ENCODE results near the gene ANO9. TPM values are rescaled to one million over a fixed set of nuclear protein-coding genes. Genes with fewer than 3 reads are reported as not detected.
"Not testable (repeated sequence)": the region's sequence is repeated elsewhere in the genome, so short reads cannot be mapped to it uniquely, and the experiment has no call there.

The ANO9 gene
- total and polyA plus RNA-seq, 5 experiments from 2014 or later = 4.8 to 78.6 (median 8.6) TPM

- Mint-ChIP-seq H3K4me3 (peak overlapping the region in 1 of 10 donors; percentile 15), H3K27me3 (no peaks in the 10 kb centered on the region), H3K27ac (peak overlapping the region in 1 of 10 donors; percentile 79), H3K36me3 (no peaks in the 10 kb centered on the region), H3K4me1 (peaks cover 11 to 40% (median 27%) of the 10 kb centered on the region in 4 donors), H3K9me3 (no peaks in the 10 kb centered on the region)
- POLR2A ChIA-PET = interaction anchor here (1.4 kb wide), 1 partner anchor 21 kb away, joined by 5 read pairs; no protein-coding TSS in a partner anchor
- DNase-seq (peak in 1 of 10 donors; percentile 2), ATAC-seq (no peak)
Observed at GRCh38 chr11:437228-437870, 4.5 kb downstream of the ANO9 start.

DNA sequence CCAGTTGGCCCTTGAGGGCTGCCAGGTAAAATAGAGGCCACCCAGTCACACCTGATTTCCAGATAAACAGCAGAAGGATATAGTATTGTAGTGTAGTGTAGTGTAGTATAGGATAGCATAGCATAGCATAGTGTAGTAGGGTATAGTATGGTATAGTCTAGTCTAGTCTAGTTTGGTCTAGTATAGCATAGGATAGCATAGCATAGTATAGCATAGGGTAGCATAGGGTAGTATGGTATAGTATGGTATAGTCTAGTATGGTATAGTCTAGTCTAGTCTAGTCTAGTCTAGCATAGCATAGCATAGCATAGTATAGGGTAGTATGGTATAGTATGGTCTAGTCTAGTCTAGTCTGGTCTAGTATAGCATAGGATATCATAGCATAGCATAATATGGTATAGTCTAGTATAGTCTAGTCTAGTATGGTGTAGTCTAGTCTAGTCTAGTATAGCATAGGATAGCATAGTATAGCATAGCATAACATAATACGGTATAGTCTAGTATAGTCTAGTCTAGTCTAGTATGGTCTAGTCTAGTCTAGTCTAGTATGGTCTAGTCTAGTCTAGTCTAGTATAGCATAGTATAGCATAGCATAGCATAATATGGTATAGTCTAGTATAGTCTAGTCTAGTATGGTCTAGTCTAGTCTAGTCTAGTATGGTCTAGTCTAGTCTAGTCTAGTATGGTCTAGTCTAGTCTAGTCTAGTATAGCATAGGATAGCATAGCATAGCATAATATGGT, 6.6 kb downstream of the ANO9 start:
- H3K4me3 Mint-ChIP-seq, POLR2A ChIA-PET, H3K27me3 Mint-ChIP-seq, H3K9me3 Mint-ChIP-seq, DNase-seq, H3K36me3 Mint-ChIP-seq, ATAC-seq: not testable (repeated sequence)
- peak overlapping the region in 1 of 10 donors; percentile 66 for H3K27ac Mint-ChIP-seq
- peaks cover 6 to 29% (median 17%) of the 10 kb centered on the region in 4 donors for H3K4me1 Mint-ChIP-seq

DNA sequence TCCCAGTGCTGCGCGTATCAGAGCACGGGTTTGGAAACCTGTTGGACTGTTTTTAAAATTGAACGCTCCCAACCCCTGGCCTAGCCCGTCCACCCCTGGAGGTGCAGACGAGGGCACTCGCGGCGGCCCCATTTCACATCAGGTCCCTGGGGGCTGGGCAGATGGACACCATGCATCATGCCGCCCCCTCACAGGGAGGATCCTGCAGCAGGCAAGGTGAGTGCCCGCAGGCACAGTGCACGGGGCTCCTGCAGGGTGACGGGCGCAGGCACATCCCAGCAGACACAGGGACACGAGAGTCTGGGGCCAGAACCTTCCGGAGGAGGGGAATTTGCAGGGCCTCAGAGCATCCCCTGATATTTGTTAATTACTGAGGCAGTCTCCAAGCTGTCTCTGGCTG, 7.3 kb downstream of the ANO9 start:
- no peak overlapping the region for H3K27ac Mint-ChIP-seq
- H3K4me1 Mint-ChIP-seq = peaks cover 6 to 23% (median 10%) of the 10 kb centered on the region in 4 donors
- no peaks in the 10 kb centered on the region for H3K9me3 Mint-ChIP-seq
- no peak overlapping the region for H3K4me3 Mint-ChIP-seq
- POLR2A ChIA-PET = no interaction called here
- no peaks in the 10 kb centered on the region for H3K27me3 Mint-ChIP-seq
- H3K36me3 Mint-ChIP-seq = no peaks in the 10 kb centered on the region
- ATAC-seq (no peak), DNase-seq (peak in 2 of 10 donors; percentile 0 to 44)

GRCh38 chr11:433641-434040, 8.2 kb downstream of the ANO9 start:
- Mint-ChIP-seq H3K27ac (no peak overlapping the region), H3K27me3 (no peaks in the 10 kb centered on the region), H3K4me1 (peaks cover 6 to 17% (median 7%) of the 10 kb centered on the region in 4 donors), H3K4me3 (no peak overlapping the region), H3K9me3 (no peaks in the 10 kb centered on the region), H3K36me3 (no peaks in the 10 kb centered on the region)
- POLR2A ChIA-PET = no interaction called here
- DNase-seq (peak in 2 of 10 donors; percentile 2 to 37), ATAC-seq (no peak)

DNA sequence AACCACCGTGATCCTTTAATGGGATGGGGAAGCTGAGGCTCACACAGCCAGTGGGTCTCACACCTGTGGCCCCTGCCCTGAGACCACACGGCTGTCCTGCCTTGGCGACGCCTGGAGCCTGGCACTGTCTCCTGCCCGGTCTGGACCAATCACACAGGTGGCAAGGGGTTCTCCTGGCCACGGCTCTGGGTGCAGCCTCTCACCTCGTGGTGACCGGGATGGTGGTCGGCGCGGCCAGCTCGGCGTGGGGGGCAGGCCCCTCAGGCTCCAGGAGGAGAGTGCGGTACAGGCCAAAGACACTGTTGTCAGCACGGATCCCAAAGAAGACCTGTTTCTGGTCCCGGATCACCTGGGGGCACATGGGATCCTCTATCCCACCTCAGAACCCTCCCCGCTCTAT, 8.7 kb downstream of the ANO9 start:
- H3K4me1 Mint-ChIP-seq = peaks cover 6 to 14% (median 7%) of the 10 kb centered on the region in 4 donors
- H3K4me3 Mint-ChIP-seq = no peak overlapping the region
- no peaks in the 10 kb centered on the region for H3K27me3 Mint-ChIP-seq
- POLR2A ChIA-PET = no interaction called here
- H3K36me3 Mint-ChIP-seq = peaks cover 0 to 2% (median 0%) of the 10 kb centered on the region in 3 donors
- H3K27ac Mint-ChIP-seq = no peak overlapping the region
- no peaks in the 10 kb centered on the region for H3K9me3 Mint-ChIP-seq
- peak in 1 of 10 donors; percentile 2 for DNase-seq
- no peak for ATAC-seq

GRCh38 chr11:432501-433100, 9.2 kb downstream of the ANO9 start:
- Mint-ChIP-seq H3K4me1 (peaks cover 4 to 13% (median 6%) of the 10 kb centered on the region in 4 donors), H3K36me3 (peaks cover 0 to 3% (median 2%) of the 10 kb centered on the region in 3 donors), H3K27me3 (no peaks in the 10 kb centered on the region), H3K4me3 (no peak overlapping the region), H3K27ac (no peak overlapping the region), H3K9me3 (no peaks in the 10 kb centered on the region)
- DNase-seq = no peak
- POLR2A ChIA-PET = no interaction called here
- no peak for ATAC-seq

DNA sequence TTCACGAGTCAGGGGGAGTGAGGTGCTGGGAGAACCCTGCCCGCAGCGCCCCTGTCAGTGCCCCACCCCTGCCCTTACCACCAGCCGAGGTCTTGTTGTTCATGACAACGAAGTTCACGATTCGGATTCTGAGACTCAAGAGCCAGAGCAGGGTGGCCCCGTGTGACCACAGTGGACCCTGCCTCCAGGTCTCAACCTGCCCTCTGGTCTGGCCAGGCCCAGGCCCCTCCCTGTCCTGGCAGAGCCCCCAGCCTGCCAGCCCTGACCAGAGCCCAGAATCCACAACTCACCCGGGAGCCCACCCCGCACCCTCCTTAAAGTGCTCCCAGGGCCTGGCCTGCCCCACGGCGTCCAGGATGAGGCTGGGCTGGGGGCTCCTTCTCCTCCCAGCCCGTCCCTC, 9.9 kb downstream of the ANO9 start:
- Mint-ChIP-seq H3K27me3 (no peaks in the 10 kb centered on the region), H3K9me3 (no peaks in the 10 kb centered on the region), H3K4me3 (no peak overlapping the region), H3K4me1 (peaks cover 0 to 7% (median 1%) of the 10 kb centered on the region in 4 donors), H3K36me3 (peaks cover 0 to 5% (median 3%) of the 10 kb centered on the region in 3 donors), H3K27ac (no peak overlapping the region)
- POLR2A ChIA-PET = no interaction called here
- ATAC-seq (no peak), DNase-seq (no peak)

- no peak overlapping the region for H3K4me3 Mint-ChIP-seq
- ATAC-seq (no peak), DNase-seq (peak in 1 of 10 donors; percentile 3)
- H3K27me3 Mint-ChIP-seq = no peaks in the 10 kb centered on the region
- H3K9me3 Mint-ChIP-seq = peaks cover 0 to 4% (median 0%) of the 10 kb centered on the region in 9 donors
- peaks cover 5 to 11% (median 8%) of the 10 kb centered on the region in 3 donors for H3K36me3 Mint-ChIP-seq
- peaks cover 0 to 3% (median under 1%) of the 10 kb centered on the region in 4 donors for H3K4me1 Mint-ChIP-seq
- POLR2A ChIA-PET = no interaction called here
- peak overlapping the region in 1 of 10 donors; percentile 52 for H3K27ac Mint-ChIP-seq
Observed at GRCh38 chr11:429931-430456, 11.8 kb downstream of the ANO9 start.

GRCh38 chr11:429391-429790, 12.4 kb downstream of the ANO9 start:
- Mint-ChIP-seq H3K36me3 (peaks cover 9 to 15% (median 12%) of the 10 kb centered on the region in 3 donors), H3K4me3 (no peak overlapping the region), H3K4me1 (peaks cover 0 to 2% (median 0%) of the 10 kb centered on the region in 4 donors), H3K9me3 (peaks cover 0 to 4% (median 0%) of the 10 kb centered on the region in 9 donors), H3K27ac (peak overlapping the region in 1 of 10 donors; percentile 15), H3K27me3 (no peaks in the 10 kb centered on the region)
- ATAC-seq = no peak
- peak in 2 of 10 donors; percentile 0 to 4 for DNase-seq
- POLR2A ChIA-PET = no interaction called here

DNA sequence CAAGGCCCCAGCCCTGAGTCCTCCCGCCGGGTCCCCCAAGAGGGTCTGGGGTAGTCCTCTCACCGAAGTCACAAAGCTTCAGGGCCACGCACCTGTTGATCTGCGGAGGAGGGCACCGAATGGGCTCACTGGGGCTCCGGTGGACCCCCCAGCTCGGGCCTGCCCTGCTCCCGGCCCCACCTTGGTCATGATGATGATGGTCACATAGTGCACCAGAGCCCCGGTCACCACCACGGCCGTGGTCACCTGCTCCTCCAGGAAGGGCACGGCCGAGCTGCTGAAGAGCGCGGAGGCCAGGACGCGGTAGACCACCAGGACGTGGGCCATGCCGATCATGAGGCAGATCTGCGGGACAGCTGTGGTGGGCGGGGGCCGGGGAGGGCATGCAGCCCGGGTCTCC, 13.5 kb downstream of the ANO9 start:
- Mint-ChIP-seq H3K4me1 (peaks cover 0 to 2% (median 0%) of the 10 kb centered on the region in 4 donors), H3K27me3 (no peaks in the 10 kb centered on the region), H3K9me3 (peaks cover 0 to 4% (median 0%) of the 10 kb centered on the region in 9 donors), H3K4me3 (no peak overlapping the region), H3K27ac (no peak overlapping the region), H3K36me3 (peaks cover 11 to 16% (median 14%) of the 10 kb centered on the region in 3 donors)
- DNase-seq (peak in 2 of 10 donors; percentile 0 to 5), ATAC-seq (no peak)
- POLR2A ChIA-PET = interaction anchor here (0.9 to 1.6 kb wide), 3 partner anchors 13 to 65 kb away, joined by 3 to 4 read pairs (median 4); partner anchors contain the start of gene ANO9

DNA sequence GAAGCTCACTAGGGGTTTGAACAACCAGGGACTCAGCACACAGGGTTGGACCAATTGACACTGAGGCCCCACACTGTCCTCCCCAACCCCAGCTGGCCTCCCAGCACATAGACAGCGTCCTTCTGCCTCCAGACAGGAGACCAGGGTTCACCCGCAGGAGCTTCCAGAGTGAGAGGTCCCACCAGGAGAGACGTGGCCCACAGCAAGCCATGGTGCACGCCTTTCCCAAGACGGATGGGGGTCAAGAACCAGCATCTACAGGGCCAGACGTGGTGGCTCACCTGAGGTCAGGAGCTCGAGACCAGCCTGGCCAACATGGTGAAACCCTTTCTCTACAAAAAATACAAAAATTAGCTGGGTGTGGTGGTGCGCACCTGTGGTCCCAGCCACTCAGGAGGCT, 15.0 kb downstream of the ANO9 start:
- no peak overlapping the region for H3K4me3 Mint-ChIP-seq
- H3K36me3 Mint-ChIP-seq = peaks cover 11 to 16% (median 16%) of the 10 kb centered on the region in 3 donors
- DNase-seq = peak in 1 of 10 donors; percentile 0
- peaks cover 0 to 4% (median 0%) of the 10 kb centered on the region in 9 donors for H3K9me3 Mint-ChIP-seq
- H3K27ac Mint-ChIP-seq = no peak overlapping the region
- peaks cover 0 to 2% (median 0%) of the 10 kb centered on the region in 4 donors for H3K4me1 Mint-ChIP-seq
- no peaks in the 10 kb centered on the region for H3K27me3 Mint-ChIP-seq
- POLR2A ChIA-PET = interaction anchor here (1.0 to 1.3 kb wide), 3 partner anchors 12 to 21 kb away, joined by 3 to 4 read pairs (median 3); partner anchors contain the start of gene SIGIRR
- ATAC-seq = no peak

- Mint-ChIP-seq H3K27ac (no peak overlapping the region), H3K4me1 (peaks cover 0 to 2% (median 0%) of the 10 kb centered on the region in 4 donors), H3K27me3 (no peaks in the 10 kb centered on the region), H3K9me3 (peaks cover 0 to 4% (median 0%) of the 10 kb centered on the region in 9 donors), H3K36me3 (peaks cover 11 to 16% (median 16%) of the 10 kb centered on the region in 3 donors), H3K4me3 (no peak overlapping the region)
- ATAC-seq = no peak
- no peak for DNase-seq
- POLR2A ChIA-PET = interaction anchor here (0.7 to 1.3 kb wide), 3 partner anchors 8 to 136 kb away, joined by 3 to 4 read pairs (median 3); no protein-coding TSS in a partner anchor
Observed at GRCh38 chr11:425301-425700, 16.5 kb downstream of the ANO9 start.
